GM12891 (cell line): ENCODE data around the gene AP5B1.

Experiments used
- PAX5 ChIP-seq: IDR thresholded peaks from 2 replicates; pipeline ENCODE4 v1.6.1; 2011; ENCODE audit warnings: low read length, moderate library complexity, mild to moderate bottlenecking; ENCODE audit not compliant: insufficient read depth, severe bottlenecking
- POLR2A ChIP-seq: IDR thresholded peaks from 2 replicates; pipeline ENCODE4 v1.6.1; 2011; ENCODE audit warnings: low read depth, low read length, control low read depth
- POLR2AphosphoS5 ChIP-seq: IDR thresholded peaks from 2 replicates; pipeline ENCODE4 v1.6.1; 2011; ENCODE audit warnings: low read depth, low read length, control low read depth
- POU2F2 ChIP-seq: IDR thresholded peaks from 2 replicates; pipeline ENCODE4 v1.6.1; 2011; ENCODE audit warnings: low read depth, mild to moderate bottlenecking, control low read depth, low read length, moderate library complexity
- TAF1 ChIP-seq: IDR thresholded peaks from 2 replicates; pipeline ENCODE4 v1.6.1; 2011; ENCODE audit warnings: low read depth, low read length, control low read depth

DNA sequence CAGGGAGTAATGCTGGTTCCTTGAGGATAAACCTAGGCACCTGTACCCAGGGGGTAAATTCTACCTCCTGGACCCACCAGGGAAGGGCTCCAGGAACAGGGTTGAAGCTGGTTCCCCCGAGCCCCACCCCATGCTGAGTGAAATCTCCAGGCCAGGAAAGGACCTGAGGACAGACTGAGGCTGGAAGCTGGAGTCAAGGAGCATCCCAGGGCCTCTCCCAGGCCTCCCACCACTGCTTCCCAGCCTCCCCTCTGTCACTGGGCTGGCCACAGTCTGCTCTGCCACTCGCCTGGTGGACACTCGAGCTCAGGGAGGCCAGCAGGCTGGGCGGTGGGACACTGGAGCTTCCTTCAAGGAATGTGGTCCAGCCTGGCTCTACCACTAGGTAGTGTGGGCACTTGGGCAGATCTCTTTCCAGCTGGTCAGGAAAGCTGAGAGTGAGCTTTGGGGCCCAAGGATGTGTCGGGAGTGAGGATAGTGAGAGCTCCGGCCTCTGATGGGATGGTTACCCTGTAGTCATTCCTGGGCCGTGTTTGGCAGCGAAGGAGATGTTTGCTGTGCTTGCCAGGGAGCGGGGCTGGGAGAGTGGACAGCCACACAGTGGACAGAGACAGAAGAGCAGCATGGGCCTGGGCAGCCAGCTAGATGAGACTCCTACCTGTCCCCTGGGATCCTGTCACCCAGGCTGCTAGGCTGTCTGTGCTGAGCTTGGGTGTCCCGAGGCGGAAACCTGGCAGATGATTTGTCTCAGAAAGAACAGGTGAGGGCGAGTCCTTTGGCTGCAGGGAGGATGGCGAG, 9.5 kb upstream of the AP5B1 start:
- TF ChIP-seq POLR2A = no peak
- no peak for TF ChIP-seq POLR2AphosphoS5
- TF ChIP-seq TAF1 = no peak
- TF ChIP-seq POU2F2 = no peak
- no peak for TF ChIP-seq PAX5
